Lower leg skin (tissue), 3 donors: Measurements from ENCODE around the gene PDK2.

Experiments
- POLR2A ChIP-seq, 2 donors: fragments of 450-650 bp; IDR thresholded peaks; one replicate each; pipeline ENCODE4 v1.6.1; 2016 to 2017; ENCODE audit warnings: antibody characterized with exemption in 2 of 2, mild to moderate bottlenecking in 1 of 2, moderate library complexity in 1 of 2
- TF ChIP-seq, protein P1 (sequence below), 3 donors: fragments of 450-650 bp; IDR thresholded peaks; one replicate each; pipeline ENCODE4 v1.5.1; 2016; ENCODE audit warnings: antibody characterized with exemption in 3 of 3, mild to moderate bottlenecking in 3 of 3, moderate library complexity in 2 of 3

DNA sequence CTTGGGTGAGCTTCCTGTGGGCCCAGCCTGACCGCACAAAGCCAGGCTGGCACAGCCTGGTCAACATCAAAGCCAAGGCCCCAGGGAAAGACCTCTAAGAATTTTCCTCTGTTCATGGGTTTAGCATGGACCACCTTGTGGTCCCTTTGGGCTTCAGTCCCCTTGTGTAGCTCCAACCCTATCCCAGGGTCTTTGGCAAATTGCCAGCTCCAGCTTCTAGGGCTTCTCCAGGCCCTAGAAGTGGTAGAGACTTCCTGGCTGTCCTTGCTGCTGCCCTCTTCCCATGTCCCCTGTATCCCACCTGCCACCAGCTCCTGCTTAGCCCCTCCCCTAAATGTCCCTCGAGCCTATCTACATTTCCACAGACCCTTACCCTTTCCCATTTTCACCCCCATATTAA is 49.0 kb upstream of the PDK2 start:
- TF ChIP-seq, protein P1, sequence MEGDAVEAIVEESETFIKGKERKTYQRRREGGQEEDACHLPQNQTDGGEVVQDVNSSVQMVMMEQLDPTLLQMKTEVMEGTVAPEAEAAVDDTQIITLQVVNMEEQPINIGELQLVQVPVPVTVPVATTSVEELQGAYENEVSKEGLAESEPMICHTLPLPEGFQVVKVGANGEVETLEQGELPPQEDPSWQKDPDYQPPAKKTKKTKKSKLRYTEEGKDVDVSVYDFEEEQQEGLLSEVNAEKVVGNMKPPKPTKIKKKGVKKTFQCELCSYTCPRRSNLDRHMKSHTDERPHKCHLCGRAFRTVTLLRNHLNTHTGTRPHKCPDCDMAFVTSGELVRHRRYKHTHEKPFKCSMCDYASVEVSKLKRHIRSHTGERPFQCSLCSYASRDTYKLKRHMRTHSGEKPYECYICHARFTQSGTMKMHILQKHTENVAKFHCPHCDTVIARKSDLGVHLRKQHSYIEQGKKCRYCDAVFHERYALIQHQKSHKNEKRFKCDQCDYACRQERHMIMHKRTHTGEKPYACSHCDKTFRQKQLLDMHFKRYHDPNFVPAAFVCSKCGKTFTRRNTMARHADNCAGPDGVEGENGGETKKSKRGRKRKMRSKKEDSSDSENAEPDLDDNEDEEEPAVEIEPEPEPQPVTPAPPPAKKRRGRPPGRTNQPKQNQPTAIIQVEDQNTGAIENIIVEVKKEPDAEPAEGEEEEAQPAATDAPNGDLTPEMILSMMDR (IDR thresholded peaks at IDR 0.05): no peak
- TF ChIP-seq POLR2A (IDR thresholded peaks at IDR 0.05): no peak
